HEK293T (cell line): ENCODE results near the gene ARSA.
"Not testable (repeated sequence)": the region's sequence is repeated elsewhere in the genome, so short reads cannot be mapped to it uniquely, and the experiment has no call there.

Experiments
- CTCF ChIA-PET: fragments of 350-600 bp; formaldehyde crosslinking; extraction: SDS; loops from one replicate; lab custom pipeline; 2021; ENCODE audit warnings: antibody characterized with exemption, inconsistent platforms; lab: Yijun Ruan, JAX
- POLR2A ChIA-PET: fragments of 350-600 bp; formaldehyde crosslinking; extraction: SDS; loops from one replicate; lab custom pipeline; 2020; ENCODE audit warnings: antibody characterized with exemption, inconsistent platforms; lab: Yijun Ruan, JAX
- DNase-seq: peaks from one replicate; pipeline ENCODE4 v3.0.0; 2012; ENCODE audit warnings: mixed read lengths; ENCODE audit errors: extremely low spot score
- ARNT ChIP-seq: fragments of 450-650 bp; IDR thresholded peaks from 2 replicates; pipeline ENCODE4 v1.6.1; 2017; ENCODE audit warnings: mild to moderate bottlenecking
- BHLHE40 ChIP-seq: fragments of 450-650 bp; IDR thresholded peaks from 2 replicates; pipeline ENCODE4 v1.6.1; 2016; ENCODE audit warnings: mild to moderate bottlenecking, moderate library complexity, borderline replicate concordance
- CTBP1 ChIP-seq: fragments of 450-650 bp; IDR thresholded peaks from 2 replicates; pipeline ENCODE4 v1.6.1; 2016; ENCODE audit warnings: borderline replicate concordance
- ELF4 ChIP-seq: fragments of 450-650 bp; IDR thresholded peaks from 2 replicates; pipeline ENCODE4 v1.6.1; 2017; ENCODE audit warnings: antibody characterized with exemption
- FOXA1 ChIP-seq: fragments of 450-650 bp; IDR thresholded peaks from 2 replicates; pipeline ENCODE4 v1.6.1; 2016; ENCODE audit warnings: mild to moderate bottlenecking
- FOXK2 ChIP-seq: fragments of 450-650 bp; IDR thresholded peaks from 2 replicates; pipeline ENCODE4 v1.6.1; 2016; ENCODE audit warnings: mild to moderate bottlenecking
- FOXM1 ChIP-seq: fragments of 450-650 bp; IDR thresholded peaks from 2 replicates; pipeline ENCODE4 v1.6.1; 2017; ENCODE audit warnings: mild to moderate bottlenecking, borderline replicate concordance
- HDGF ChIP-seq: fragments of 450-650 bp; IDR thresholded peaks from 2 replicates; pipeline ENCODE4 v1.6.1; 2017; ENCODE audit warnings: antibody characterized with exemption, borderline replicate concordance
- L3MBTL2 ChIP-seq: fragments of 450-650 bp; conservative IDR thresholded peaks from 2 replicates; pipeline ENCODE4 v1.6.1; 2016; ENCODE audit warnings: mild to moderate bottlenecking
- LEF1 ChIP-seq: fragments of 450-650 bp; IDR thresholded peaks from 2 replicates; pipeline ENCODE4 v1.6.1; 2017; ENCODE audit warnings: mild to moderate bottlenecking, borderline replicate concordance
- NFRKB ChIP-seq: fragments of 450-650 bp; IDR thresholded peaks from 2 replicates; pipeline ENCODE4 v1.6.1; 2016; ENCODE audit warnings: mild to moderate bottlenecking, moderate library complexity
- PKNOX1 ChIP-seq: fragments of 450-650 bp; IDR thresholded peaks from 2 replicates; pipeline ENCODE4 v1.6.1; 2016
- SP1 ChIP-seq: fragments of 450-650 bp; IDR thresholded peaks from 2 replicates; pipeline ENCODE4 v1.6.1; 2017
- SUZ12 ChIP-seq: fragments of 450-650 bp; IDR thresholded peaks from 2 replicates; pipeline ENCODE4 v1.6.1; 2016; ENCODE audit warnings: mild to moderate bottlenecking
- TARDBP ChIP-seq: fragments of 450-650 bp; IDR thresholded peaks from 2 replicates; pipeline ENCODE4 v1.6.1; 2016
- ZNF384 ChIP-seq: fragments of 450-650 bp; IDR thresholded peaks from 2 replicates; pipeline ENCODE4 v1.6.1; 2016

ARSA gene

DNA sequence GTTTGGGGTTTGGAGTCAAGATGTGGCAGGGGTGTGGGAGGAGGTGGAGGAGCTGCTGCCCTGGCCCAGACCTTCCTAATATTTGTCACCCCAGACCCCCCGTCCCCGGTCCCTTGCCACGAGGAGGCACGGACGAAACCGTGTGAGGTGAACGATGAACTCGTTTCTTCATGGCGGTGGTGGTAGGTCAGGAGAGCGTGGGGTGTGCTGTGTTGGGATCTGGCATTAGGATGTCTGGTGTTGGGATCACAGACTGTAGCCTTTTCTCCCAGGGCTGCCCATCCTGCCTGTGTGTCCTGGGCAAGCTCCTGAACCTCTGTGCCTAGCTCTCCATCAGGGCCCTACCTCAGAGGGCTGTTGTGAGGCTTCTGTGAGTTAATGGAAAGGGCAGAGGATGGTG is 19.0 kb downstream of the ARSA start:
- no peak for DNase-seq
- POLR2A ChIA-PET, result interaction anchor here (1.0 to 1.4 kb wide), 2 partner anchors 8 to 26 kb away, joined by 3 to 4 read pairs; partner anchors contain the start of gene CHKB
- no peak for TF ChIP-seq PKNOX1
- no peak for TF ChIP-seq ZNF384
- no peak for TF ChIP-seq SP1
- TF ChIP-seq FOXA1, result no peak
- TF ChIP-seq L3MBTL2, result no peak
- TF ChIP-seq NFRKB, result no peak
- no peak for TF ChIP-seq LEF1
- TF ChIP-seq CTBP1, result no peak
- no peak for TF ChIP-seq ARNT
- no peak for TF ChIP-seq HDGF
- TF ChIP-seq SUZ12, result no peak
- TF ChIP-seq ELF4, result no peak
- TF ChIP-seq TARDBP, result no peak
- no peak for TF ChIP-seq FOXM1
- TF ChIP-seq BHLHE40, result no peak
- CTCF ChIA-PET, result no interaction called here

DNA sequence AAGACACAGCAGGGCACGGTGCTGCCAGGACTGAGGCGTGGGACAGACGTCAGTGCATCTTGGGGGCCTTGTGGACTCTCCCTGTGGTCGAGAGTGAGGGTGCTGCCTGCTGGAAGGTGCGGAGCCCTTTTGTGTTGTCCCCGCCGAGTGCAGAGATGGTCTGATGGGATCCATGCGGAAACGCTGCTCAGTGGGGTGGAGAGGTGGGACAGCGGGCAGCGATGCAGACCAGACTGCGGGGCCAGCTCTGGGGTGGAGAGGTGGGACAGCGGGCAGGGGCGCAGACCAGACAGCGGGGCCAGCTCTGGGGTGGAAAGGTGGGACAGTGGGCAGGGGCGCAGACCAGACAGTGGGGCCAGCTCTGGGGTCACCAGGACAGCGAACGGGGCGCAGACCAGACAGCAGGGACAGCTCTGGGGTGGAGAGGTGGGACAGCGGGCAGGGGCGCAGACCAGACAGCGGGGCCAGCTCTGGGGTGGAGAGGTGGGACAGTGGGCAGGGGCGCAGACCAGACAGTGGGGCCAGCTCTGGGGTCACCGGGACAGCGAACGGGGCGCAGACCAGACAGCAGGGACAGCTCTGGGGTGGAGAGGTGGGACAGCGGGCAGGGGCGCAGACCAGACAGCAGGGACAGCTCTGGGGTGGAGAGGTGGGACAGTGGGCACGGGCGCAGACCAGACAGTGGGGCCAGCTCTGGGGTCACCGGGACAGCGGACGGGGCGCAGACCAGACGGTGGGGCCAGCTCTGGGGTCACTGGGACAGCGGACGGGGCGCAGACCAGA is 19.7 kb downstream of the ARSA start:
- POLR2A ChIA-PET, DNase-seq, CTCF ChIA-PET: not testable (repeated sequence)

DNA sequence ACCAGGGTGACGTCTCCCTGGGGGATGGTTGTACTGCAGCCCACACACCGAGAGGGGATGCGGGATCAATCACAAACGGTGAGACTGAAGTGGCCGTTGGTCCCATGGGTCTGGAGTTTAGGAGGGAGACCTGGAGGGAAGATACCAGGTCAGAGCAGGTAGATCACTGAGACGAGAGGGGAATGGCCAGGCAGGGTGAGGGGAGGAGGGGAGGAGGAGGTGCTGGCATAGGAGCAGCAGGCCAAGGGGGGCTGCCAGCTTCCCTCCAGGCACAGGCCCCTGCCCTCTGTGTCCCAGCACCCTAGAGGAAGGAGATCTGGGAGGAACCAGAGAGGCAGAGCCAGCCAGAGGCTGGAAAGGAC is 20.3 kb downstream of the ARSA start:
- TF ChIP-seq FOXA1 (no peak), FOXM1 (no peak), ARNT (no peak)
- ChIA-PET CTCF (no interaction called here), POLR2A (no interaction called here)
- DNase-seq, result no peak

GRCh38 chr22:50606946-50607658 is 20.9 kb downstream of the ARSA start:
- ChIA-PET POLR2A (no interaction called here), CTCF (interaction anchor here (1.4 kb wide), 1 partner anchor 14 kb away, joined by 6 read pairs; no protein-coding TSS in a partner anchor)
- no peak for DNase-seq
- TF ChIP-seq FOXM1, result no peak
- no peak for TF ChIP-seq NFRKB
- TF ChIP-seq SUZ12, result no peak
- no peak for TF ChIP-seq HDGF
- TF ChIP-seq SP1, result no peak
- no peak for TF ChIP-seq TARDBP
- no peak for TF ChIP-seq ARNT
- no peak for TF ChIP-seq BHLHE40
- TF ChIP-seq PKNOX1, result no peak
- no peak for TF ChIP-seq ZNF384
- no peak for TF ChIP-seq ELF4
- no peak for TF ChIP-seq FOXK2
- TF ChIP-seq FOXA1, result no peak
- no peak for TF ChIP-seq L3MBTL2
- TF ChIP-seq CTBP1, result no peak
- no peak for TF ChIP-seq LEF1

- ChIA-PET POLR2A (no interaction called here), CTCF (interaction anchor here (1.4 kb wide), 1 partner anchor 15 kb away, joined by 6 read pairs; no protein-coding TSS in a partner anchor)
- no peak for DNase-seq
Measured at GRCh38 chr22:50606165-50606945, 21.6 kb downstream of the ARSA start.

DNA sequence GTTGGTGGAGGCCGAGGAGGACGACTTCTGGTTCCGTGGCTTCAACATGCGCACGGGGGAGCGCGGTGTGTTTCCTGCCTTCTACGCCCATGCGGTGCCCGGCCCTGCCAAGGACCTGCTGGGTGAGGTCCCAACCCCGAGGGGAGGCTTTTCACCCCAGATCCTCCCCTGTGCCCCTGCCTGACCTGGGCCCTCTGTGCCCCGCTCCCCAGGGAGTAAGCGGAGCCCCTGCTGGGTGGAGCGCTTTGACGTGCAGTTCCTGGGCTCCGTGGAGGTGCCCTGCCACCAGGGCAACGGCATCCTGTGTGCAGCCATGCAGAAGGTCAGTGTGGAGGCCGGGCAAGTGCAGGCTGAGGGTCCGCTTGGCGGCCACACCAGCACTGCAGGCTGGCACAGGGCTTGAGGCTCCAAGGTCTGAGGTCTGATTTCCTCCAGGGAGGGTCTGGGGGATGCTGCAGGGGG is 22.3 kb downstream of the ARSA start:
- ChIA-PET CTCF (interaction anchor here (1.4 kb wide), 1 partner anchor 16 kb away, joined by 6 read pairs; no protein-coding TSS in a partner anchor), POLR2A (no interaction called here)
- DNase-seq, result no peak
- TF ChIP-seq FOXA1 (no peak), FOXK2 (no peak), CTBP1 (no peak), L3MBTL2 (no peak), NFRKB (no peak), ARNT (no peak), TARDBP (no peak), SUZ12 (no peak), BHLHE40 (no peak)

More at GRCh38 chr22:50606165-50606945, 21.6 kb downstream of the ARSA start:
- TF ChIP-seq TARDBP (no peak), ELF4 (no peak), HDGF (no peak), ZNF384 (no peak), FOXM1 (no peak)
